22Rv1 (cell line): ENCODE measurements around the gene ATP2B2.
A peak's percentile ranks its signal among the peaks of the same experiment; 100 is the strongest.

Experiments used
- CTCF ChIP-seq: fragments of 450-650 bp; IDR thresholded peaks from 2 replicates; pipeline ENCODE4 v1.5.1; 2017; ENCODE audit warnings: mild to moderate bottlenecking
- ZFX ChIP-seq: fragments of 450-650 bp; IDR thresholded peaks from 2 replicates; pipeline ENCODE4 v1.6.1; 2017; ENCODE audit warnings: antibody characterized with exemption, borderline replicate concordance

- peak; percentile 95 for TF ChIP-seq CTCF
- no peak for TF ChIP-seq ZFX
Observed at GRCh38 chr3:10344147-10344943, 161.0 kb downstream of the ATP2B2 start.
